GM19099 (cell line): ENCODE results near the gene THSD7B.

Experiments
- POLR2A ChIP-seq: IDR thresholded peaks from 3 replicates; pipeline ENCODE4 v1.6.1; 2011; ENCODE audit warnings: low read depth; ENCODE audit not compliant: insufficient read length; ENCODE audit errors: extremely low read depth

Gene THSD7B

DNA sequence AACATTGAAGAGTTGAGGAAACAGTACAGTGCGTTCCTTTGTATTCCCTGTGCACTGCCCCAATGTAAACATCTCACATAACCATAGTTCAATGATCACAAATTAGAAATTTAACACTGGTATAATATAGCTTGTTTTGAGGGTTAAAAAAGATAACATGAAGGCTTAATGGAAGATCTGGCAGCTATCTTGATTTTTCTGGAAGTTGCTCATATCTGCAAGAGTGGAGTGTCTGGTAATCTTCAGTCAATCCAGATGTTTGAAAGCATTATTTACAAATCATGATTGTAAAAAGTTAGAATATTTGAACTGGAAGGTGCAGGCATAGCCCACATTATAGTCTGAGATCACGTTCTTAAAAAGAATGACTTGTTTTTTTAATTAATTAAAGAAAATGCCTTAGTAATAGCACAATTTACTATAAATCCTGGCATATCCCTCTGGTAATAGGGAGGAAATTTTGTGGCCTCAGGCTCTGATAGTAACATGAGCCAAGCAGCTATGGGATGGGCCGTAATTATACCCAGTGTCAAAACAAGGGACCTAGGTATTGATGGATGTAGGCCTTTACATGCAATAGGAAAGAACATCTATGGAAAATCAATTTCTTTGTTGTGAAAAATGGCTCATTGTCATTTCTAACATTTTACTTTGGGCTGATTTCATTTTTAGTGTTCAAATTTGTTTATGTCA, 418.0 kb downstream of the THSD7B start:
- TF ChIP-seq POLR2A: no peak

DNA sequence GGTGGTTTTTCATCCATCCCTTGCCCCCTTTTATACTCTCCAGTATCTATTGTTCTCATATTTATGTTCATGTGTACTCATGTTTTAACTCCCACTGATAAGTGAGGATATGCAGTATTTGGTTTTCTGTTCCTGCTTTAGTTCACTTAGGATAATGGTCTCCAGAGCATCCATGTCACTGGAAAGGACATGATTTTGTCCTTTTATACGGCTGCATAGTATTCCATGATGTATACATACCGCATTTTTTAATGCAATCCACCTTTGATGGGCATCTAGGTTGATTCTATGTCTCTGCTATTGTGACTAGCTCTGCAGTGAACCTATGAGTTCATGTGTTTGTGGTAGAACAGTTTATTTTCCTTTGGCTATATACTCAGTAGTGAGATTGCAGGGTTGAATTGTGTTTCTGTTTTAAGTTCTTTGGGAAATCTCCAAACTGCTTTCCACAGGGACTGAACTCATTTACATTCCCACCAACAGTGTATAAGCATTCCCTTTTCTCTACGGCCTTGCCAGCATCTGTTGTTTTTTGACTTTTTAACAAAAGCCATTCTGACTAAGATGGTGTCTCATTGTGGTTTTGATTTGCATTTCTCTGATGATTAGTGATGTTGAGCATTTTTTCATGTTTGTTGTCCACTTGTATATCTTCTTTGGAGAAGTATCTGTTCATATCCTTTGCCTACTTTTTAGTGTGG, 420.2 kb downstream of the THSD7B start:
- TF ChIP-seq POLR2A: no peak

DNA sequence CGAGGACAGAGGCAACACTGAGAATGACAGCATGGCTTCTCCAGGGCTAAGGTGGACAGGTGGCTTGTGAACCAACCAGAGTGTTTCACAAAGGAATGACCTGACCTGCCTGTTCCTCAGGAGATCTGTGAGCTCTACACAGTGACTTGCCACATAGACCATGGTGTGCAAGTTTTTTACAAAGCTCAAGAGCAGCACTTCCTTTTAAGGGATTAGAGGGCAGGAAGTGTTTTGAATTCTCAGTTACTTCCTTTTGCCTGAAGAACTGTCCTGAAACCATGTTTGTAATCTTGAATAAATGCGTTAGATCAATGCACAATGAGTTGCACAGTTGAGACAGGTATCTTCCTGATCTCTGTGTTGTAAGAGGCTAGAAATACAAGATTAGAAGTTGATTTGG, 421.9 kb downstream of the THSD7B start:
- TF ChIP-seq POLR2A: no peak

- no peak for TF ChIP-seq POLR2A
These were observed 425.3 kb downstream of the THSD7B start for GRCh38 chr2:137190411-137191195.

DNA sequence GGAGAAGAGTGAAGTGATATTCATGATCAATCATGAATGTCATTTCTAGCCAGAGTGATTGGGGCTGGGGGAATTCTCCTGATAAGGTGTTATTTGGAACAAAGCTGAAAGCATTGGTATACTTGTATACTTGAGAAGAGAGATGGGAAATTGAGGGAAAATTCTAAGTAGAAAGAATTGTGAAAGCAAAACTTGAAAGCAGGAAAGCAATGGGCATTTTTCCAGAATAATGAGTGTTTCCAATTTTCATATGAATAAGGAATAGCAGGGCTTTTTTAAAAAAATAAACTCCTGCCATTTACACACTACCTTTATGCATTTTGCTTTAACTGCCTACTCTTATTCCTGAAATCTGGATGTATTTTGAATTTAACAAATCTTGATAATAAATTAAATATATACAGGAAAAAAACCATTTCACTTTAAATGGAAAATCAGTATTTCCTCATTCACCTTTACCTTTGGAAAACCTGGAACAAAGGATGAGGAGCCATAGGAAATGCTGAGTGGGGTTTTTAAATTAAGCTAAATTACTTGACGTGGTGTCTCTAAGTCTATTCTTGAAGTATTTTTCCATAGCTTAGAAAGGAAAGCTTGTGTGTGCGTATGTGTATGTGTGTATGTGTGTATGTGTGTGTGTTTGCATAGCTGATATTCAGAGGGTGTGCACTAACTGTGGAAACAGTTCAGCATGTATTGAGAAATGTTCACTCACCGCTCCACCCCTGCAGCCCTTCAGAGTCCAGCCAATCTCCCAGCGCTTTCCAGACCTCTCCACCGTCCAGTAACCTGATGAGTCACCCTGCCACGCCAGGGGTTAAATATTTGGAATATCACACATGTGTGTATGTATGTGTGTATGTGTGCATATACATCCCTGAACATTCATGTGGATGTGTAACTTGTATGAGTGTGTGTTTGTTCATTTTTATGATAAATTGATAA, 427.3 kb downstream of the THSD7B start:
- no peak for TF ChIP-seq POLR2A

- no peak for TF ChIP-seq POLR2A
These were observed 428.1 kb downstream of the THSD7B start for GRCh38 chr2:137193401-137193800.

GRCh38 chr2:137194111-137194510, 428.8 kb downstream of the THSD7B start:
- TF ChIP-seq POLR2A: no peak

DNA sequence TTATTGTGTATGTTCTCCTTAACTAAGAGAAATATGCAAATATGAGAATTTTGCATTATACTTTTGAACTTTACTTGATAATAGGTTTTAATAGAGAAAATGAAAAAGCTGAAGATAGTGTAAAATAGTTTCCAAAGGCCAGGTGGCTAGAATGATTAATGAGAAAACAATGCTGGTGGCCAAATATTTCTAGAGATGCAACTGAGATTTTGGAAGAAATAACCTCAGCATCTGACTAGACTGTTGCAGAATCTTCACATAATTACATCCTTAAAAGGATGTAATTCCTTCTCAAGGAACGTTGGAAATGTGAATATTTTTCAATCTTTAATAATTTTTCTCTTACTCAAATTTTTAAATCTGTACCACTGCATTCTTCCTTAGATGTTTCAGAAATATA, 434.4 kb downstream of the THSD7B start:
- TF ChIP-seq POLR2A: no peak

GRCh38 chr2:137202318-137202717, 437.0 kb downstream of the THSD7B start:
- no peak for TF ChIP-seq POLR2A

GRCh38 chr2:137205324-137205723, 440.0 kb downstream of the THSD7B start:
- TF ChIP-seq POLR2A: no peak

GRCh38 chr2:137206069-137206468, 440.7 kb downstream of the THSD7B start:
- no peak for TF ChIP-seq POLR2A

- TF ChIP-seq POLR2A: no peak
These were observed 441.7 kb downstream of the THSD7B start for GRCh38 chr2:137207030-137207429.

DNA sequence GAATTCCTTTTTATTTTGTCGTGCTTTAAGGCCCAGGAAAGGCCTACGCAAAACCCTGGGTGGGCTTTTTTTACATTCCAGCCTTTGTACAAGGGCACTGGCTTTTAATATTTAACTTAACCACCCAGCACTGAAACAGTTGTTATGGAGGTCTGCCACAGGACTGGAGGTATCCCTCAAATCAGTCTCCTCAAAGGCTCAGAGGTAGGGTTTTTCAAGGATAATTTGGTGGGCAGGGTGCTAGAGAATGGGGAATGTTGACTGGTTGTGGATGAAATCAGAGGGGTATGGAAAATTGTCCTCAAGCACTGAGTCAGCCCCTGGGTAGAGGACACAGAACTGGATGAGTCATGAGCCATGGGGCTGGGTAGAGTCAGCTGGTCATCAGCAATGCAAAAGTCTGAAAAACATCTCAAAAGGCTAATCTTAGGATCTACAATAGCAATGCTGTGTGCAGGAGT, 443.1 kb downstream of the THSD7B start:
- no peak for TF ChIP-seq POLR2A

DNA sequence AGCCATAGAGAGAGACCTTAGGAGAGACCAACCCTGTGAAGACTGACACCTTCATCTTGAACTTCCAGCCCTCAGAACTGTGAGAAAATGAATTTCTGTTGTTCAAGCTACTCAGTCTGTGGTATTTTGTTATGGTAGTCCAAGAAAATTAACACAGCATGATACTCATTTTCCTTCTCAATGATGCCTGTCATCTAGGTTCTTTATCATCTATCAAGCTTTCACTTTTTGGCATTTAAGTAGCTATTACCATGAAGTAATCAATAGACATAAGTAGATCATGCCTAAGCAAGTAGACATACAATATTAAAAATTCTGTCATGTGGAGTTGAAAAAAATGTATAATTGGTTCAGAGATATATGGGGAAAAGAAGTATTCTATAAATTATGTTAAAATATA, 444.7 kb downstream of the THSD7B start:
- no peak for TF ChIP-seq POLR2A

DNA sequence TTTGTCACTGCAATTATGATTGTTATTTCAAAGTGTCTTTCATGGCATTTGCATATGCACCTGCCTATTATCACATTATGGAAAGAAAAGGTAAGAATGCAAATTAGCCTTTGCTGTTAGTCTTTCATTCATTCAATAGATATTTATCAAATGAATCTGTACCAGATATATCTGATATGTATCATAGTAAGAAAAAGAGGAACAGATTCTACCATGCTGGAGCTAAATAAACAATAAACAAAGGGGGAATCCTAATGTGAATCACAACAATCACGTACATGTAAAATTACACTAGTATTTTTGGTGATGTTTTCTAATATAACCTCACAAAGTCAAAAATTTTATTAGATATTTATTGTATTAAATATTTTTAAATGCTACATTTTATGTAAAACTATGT, 446.4 kb downstream of the THSD7B start:
- TF ChIP-seq POLR2A: no peak
